Muscle of back (tissue), 11 donors: Measurements from ENCODE around the gene NAPA. TPM values are rescaled to one million over a fixed set of nuclear protein-coding genes. Genes with fewer than 3 reads are reported as not detected.
"Not testable (repeated sequence)": the region's sequence is repeated elsewhere in the genome, so short reads cannot be mapped to it uniquely, and the experiment has no call there.

Source experiments
- DNase-seq, 3 donors: peaks; one replicate each; pipeline versions ENCODE4 v3.0.0 to v3.0.0-alpha.2; 2013
- polyA plus RNA-seq, 10 donors: library from polyadenylated mRNA; unstranded; fragments of 120-200 nt; gene quantifications; one replicate each; pipeline ENCODE4 v1.2.1, GENCODE V29; 2013; ENCODE audit not compliant: insufficient read length in 10 of 10

NAPA gene
- polyA plus RNA-seq, 10 donors: 79.3 to 104 (median 83.2) TPM

- no peak for DNase-seq
Observed at GRCh38 chr19:47487551-47488515, 27.0 kb downstream of the NAPA start.

- no peak for DNase-seq
Observed at GRCh38 chr19:47486900-47487299, 28.0 kb downstream of the NAPA start.

- DNase-seq: not testable (repeated sequence)
Observed at GRCh38 chr19:47486220-47486619, 28.6 kb downstream of the NAPA start.

- no peak for DNase-seq
Observed at GRCh38 chr19:47485210-47485609, 29.7 kb downstream of the NAPA start.

- DNase-seq: peak; percentile 88 to 97 (median 91)
Observed at GRCh38 chr19:47483800-47484690, 30.8 kb downstream of the NAPA start, which contains the start of gene KPTN. Gene KPTN, minus strand, starts transcription at chr19:47484219. Its CDS starts 59 bp downstream, at chr19:47484160.

GRCh38 chr19:47483200-47483599 is 31.7 kb downstream of the NAPA start:
- no peak for DNase-seq

GRCh38 chr19:47481460-47482052 is 33.3 kb downstream of the NAPA start:
- no peak for DNase-seq

- DNase-seq: no peak
Observed at GRCh38 chr19:47480658-47481057, 34.2 kb downstream of the NAPA start.

GRCh38 chr19:47479701-47480503 is 35.0 kb downstream of the NAPA start:
- DNase-seq: no peak

GRCh38 chr19:47476438-47476972 is 38.4 kb downstream of the NAPA start:
- no peak for DNase-seq

- no peak for DNase-seq
Observed at GRCh38 chr19:47475465-47475864, 39.4 kb downstream of the NAPA start.

- DNase-seq: no peak
Observed at GRCh38 chr19:47473336-47473735, 41.5 kb downstream of the NAPA start.

- DNase-seq: peak; percentile 69 to 92 (median 86)
Observed at GRCh38 chr19:47471733-47472457, 43.0 kb downstream of the NAPA start, which contains the start of gene SLC8A2. Gene SLC8A2, minus strand, starts transcription at chr19:47471893. Its CDS starts 5,490 bp downstream, at chr19:47466403.

- no peak for DNase-seq
Observed at GRCh38 chr19:47471381-47471732, 43.5 kb downstream of the NAPA start.

- DNase-seq: no peak
Observed at GRCh38 chr19:47470447-47471195, 44.2 kb downstream of the NAPA start.

- no peak for DNase-seq
Observed at GRCh38 chr19:47469719-47470118, 45.1 kb downstream of the NAPA start.

GRCh38 chr19:47469363-47469700 is 45.5 kb downstream of the NAPA start:
- DNase-seq: no peak

GRCh38 chr19:47467914-47468313 is 46.9 kb downstream of the NAPA start:
- DNase-seq: no peak

- no peak for DNase-seq
Observed at GRCh38 chr19:47465957-47466356, 48.9 kb downstream of the NAPA start.
